HG03060 (cell line): ENCODE data around the gene PRCD.
"Not testable (repeated sequence)": the region's sequence is repeated elsewhere in the genome, so short reads cannot be mapped to it uniquely, and the experiment has no call there.

Experiments
- ATAC-seq: cut with Tn5 transposase; IDR thresholded peaks from one replicate; pipeline ENCODE4 v1.9.1; 2021; ENCODE audit warnings: low read depth, moderate number of reproducible peaks; ENCODE audit not compliant: unreplicated experiment

PRCD gene

GRCh38 chr17:76525513-76525833 lies 14.4 kb upstream of the PRCD start:
- ATAC-seq: not testable (repeated sequence)

DNA sequence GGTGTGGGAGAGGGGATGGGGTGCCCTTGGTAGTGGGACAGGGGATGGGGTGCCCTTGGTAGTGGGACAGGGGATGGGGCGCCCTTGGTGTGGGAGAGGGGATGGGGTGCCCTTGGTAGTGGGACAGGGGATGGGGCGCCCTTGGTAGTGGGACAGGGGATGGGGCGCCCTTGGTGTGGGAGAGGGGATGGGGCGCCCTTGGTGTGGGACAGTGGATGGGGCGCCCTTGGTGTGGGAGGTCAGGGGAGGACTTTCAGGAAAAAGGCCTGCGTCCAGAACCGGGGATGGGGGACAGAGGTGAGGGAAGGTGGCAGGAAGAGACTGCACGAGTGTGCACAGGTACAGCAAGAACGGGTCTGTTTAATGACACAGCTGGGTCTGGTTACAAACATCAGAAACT lies 12.8 kb upstream of the PRCD start:
- ATAC-seq: not testable (repeated sequence)

DNA sequence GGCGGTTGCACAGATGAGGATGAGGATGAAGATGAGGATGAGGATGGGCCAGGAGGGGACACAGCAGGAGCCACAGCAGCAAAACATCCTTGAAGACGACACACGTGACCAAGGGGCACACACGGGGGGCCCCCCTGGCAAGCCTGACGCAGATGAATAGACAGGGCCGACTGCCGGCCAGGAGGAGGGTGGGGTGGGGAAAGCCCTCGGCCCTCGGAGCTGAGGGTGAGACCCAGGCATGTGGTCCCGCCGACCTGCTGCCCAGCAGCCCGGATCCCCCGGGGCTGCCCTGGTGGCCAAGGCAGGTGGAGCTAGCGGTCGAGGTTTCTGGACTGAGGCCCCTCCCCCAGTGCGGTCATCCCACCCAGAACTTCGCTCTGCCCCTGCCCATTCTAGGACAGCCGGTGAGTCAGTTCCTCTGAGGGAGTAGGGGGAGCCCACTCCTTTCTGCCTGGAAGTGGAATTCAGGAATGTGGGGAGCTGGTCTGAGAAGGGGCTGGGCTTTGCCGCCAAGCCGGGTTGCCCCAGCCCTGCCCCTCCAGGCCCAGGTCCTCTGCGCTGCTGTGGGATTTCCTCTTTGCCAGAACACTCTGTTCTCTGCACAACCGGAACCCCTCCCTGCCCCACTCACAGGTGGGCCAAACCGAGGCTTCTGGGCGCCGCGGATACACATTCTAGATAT lies 12.3 kb upstream of the PRCD start:
- ATAC-seq: no peak

DNA sequence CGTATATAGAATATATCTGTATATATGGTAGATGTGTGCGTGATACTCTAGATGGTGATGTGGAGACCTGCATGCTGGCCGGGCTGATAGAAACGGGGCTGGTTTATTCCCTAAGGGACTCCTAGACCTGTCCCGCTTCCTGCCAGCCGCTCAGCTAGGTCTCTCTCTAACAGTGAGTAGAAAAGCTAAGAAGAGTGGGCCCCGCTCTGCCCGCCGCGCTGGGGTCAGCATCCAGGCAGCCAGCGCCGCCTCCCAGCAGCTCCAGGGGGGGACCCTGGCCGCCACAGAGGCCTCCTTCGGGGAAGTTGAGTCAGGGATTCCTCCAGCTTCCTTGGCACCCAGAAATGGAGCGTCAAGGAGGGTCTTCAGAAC lies 11.7 kb upstream of the PRCD start:
- ATAC-seq: no peak

GRCh38 chr17:76528528-76529223 lies 11.2 kb upstream of the PRCD start:
- no peak for ATAC-seq

- no peak for ATAC-seq
Observed at GRCh38 chr17:76529224-76530094, 10.4 kb upstream of the PRCD start.

DNA sequence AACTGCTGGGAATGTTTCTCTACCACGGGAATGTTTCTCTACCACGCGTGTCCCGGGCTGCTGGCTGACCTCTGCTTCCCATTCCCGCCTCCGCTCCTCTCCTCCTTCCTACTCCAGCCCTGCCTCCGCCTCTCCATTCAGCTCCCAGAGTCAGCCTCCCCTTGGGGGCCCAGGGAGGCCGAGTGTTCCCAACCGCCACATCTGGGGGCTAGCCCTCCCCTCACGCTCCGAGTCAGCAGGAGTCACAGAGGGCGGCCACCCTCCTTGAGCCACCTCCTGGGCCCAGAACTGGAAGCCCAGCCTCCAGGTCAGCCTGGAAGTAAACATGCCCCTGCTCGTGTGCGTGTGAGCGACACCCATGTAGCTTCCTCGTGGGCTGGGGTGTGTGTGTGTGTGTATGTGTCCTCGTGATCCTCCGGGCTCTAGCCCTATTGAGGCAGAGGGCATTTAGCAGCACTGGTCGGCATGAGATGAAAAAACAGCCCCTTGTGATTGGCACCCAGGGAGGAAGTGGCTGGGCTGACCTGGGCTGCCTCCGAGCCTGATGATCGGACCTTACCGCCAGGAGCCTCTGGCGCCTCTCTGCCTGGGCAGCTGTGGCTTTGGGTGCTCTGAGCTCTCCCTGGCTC lies 9.6 kb upstream of the PRCD start:
- no peak for ATAC-seq

DNA sequence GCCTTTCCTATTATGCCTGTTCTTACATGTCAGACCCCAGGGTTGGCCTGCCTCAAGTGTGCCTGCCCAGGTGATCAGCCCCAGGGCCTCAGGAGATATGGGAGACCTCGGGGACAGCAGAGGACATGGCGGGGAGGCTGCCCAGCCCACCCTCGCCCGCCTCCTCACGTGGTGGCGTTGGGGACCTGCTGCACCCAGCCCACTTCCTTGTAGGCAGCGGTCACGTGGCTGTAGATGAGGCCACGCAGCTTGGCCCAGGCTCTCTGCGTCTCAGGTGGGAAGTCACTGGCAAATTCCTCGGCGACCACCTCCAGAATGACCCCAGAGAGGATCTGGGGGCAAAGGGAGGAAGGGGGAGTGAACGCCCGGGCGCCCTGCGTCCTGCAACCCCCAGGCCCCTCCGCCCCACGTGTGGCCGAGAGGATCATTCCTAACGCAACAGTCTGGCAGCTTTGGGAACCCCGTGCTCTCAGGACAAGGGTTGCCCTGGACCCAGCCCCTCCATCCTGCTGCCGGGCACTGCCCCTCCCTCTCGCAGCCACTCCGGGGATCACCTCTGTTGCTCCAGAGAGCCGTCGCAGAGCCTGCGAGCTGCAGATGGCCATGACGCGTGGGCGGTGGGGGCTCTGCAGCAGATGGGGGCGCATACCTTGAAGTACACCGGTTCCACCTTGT lies 8.9 kb upstream of the PRCD start:
- ATAC-seq: no peak

DNA sequence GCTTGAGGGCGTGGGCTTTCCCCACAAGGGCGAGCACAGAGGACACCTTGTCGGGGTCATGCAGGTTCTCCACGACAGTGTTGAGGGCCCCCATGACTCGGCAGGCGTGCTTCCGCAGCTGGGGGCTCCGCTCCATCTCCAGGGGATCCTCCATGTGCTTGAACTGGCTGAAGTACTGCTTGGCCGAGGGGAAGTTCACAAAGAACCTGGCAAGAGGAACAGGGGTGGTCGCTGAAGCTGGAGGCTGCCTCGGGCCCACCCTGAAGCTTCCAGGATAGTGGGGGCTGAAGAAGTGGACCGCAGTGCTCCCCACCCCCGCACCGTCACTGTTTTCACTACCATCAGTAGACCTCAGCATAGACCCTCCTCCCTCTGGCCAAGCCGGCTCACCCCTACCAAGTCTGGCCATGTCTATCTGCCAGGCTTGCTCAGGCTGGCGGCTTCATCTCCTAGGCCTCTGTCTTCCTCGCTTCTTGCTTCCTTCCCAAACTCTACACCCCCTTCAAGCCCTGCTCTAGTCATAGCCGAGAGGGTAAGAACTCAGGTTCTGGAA lies 8.3 kb upstream of the PRCD start:
- no peak for ATAC-seq

GRCh38 chr17:76532072-76532651 lies 7.7 kb upstream of the PRCD start:
- no peak for ATAC-seq

GRCh38 chr17:76533640-76534359 lies 6.0 kb upstream of the PRCD start:
- not testable (repeated sequence) for ATAC-seq

DNA sequence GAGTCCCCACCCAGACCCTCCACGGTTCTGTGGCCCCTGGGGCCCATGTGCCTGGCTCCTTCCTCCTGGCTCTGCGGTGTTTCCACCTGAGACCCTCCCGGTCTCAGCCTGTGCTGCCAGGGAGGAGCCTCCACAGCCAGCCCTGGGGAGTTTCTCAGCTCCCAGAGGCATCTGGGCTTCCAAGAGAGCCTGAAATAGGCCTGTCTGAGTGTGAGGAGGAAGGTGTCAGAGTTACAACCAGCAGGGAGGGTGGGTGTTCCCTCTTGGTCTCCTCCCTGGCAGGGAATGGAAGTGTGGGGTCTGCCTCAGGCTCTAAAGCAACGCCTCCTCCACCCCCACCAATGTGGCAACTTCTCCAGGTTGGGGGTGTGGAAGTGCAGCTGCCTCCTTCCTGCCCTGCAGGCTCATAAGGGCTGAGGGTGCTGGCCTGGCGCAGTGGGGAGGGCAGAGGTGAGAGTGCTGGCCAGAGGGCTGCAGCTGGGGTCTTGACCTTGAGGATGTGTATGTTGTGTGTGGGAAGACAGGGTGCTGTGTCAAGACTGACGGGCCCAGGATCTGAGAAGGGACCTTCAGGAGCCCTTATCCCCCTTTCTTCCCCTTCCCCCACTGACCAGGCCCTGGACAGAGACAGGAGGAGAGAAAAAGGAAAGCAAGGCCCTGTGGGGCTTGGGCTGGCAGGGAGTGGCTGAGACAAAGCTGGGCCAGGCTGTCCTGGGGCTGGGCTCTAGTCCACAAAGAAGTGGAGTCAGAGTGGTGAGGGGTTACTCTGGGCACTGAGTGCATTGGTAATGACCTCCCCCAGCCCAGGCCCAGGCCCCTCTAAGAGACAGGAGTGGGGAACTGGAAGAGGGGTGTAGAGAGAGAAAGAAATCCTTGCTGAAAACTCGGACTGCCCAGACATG lies 4.8 kb upstream of the PRCD start:
- ATAC-seq: no peak

DNA sequence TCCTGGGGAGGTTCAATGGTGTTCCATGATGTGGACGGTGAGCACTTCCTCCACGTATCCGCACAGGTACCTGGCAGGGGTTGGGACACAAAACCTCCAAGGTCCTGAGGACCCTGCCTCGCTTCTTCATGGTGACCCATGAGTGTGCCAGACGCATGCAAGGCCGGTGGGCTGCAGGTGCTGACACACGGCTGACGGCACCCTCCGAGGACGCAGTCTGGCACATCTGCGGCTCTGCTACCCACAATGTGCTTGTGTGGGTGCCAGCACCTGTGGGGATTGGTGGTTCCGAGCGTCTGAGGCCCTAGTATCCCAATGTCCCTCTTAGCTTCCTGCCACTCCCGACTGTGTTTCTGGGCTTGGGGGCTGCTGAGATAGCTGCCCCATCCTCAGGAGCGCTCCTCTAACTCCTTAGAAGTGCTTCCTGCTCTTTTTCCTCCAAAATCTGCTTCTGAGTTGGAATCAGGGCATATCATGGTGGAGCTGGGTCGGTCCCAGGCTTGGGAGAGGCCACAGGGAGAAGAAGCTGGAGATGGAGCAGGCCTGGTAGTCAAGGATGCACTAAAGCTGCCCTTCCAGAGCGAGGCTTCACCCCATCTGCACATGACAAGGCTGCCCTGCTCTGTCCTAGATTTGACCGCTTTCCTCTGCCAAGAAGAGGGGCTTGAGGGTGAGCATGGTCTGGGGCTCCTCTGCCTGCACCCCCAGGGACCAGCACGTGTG lies 3.9 kb upstream of the PRCD start:
- ATAC-seq: no peak

DNA sequence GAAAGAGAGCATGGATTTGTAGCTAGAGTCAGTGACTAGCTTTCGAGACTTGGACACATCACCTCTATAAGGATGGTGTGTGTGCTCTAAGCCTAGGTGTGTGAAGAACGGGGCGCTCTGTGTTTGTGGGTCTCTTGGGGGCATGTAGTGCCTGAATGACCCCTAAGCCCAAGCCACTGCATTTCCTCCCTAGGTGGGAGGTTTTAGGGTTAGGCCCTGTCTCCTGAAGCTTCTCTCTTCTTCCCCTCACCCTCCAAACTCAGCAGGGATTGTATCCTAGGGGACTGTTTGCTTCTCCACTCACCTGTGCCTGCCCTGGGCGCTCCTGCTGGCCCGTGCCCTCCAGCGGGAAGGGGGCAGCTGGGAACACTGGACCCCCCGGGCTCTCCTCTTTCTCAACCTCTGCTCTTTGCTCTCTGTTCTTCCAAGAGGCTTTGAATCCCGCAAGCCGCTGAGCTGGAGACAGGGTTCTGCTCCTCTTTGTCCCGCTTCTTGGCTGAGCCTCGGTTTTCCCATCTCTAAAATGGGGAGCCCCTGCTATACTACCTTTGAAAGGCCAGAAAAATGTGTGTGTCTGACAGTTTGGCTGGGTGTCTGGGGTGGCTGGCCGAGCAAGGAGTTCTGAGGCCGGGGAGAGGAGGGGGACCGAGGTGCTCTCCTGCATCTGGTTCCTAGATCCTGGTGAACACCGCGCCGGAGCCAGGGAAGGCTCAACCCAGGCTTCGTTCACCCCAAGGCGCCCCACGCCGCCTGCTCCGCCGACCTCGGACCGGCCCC lies 3.1 kb upstream of the PRCD start:
- ATAC-seq: no peak

GRCh38 chr17:76537288-76537577 lies 2.6 kb upstream of the PRCD start:
- ATAC-seq: no peak

- ATAC-seq: no peak
Observed at GRCh38 chr17:76537578-76538280, 2.1 kb upstream of the PRCD start, which contains the start of gene CYGB. CYGB (minus strand) TSS chr17:76537709; CDS start chr17:76537542, 167 bp downstream.
